T-helper 1 cell (primary cell): ENCODE measurements around the gene EMID1.
"Not testable (repeated sequence)": the region's sequence is repeated elsewhere in the genome, so short reads cannot be mapped to it uniquely, and the experiment has no call there.

Experiments
- DNase-seq, 5 donors: peaks; one replicate each; pipeline ENCODE4 v3.0.0-alpha.2; 2012 to 2020

The EMID1 gene

GRCh38 chr22:29231971-29232959 is 26.6 kb downstream of the EMID1 start:
- DNase-seq = no peak

GRCh38 chr22:29233277-29233877 is 27.7 kb downstream of the EMID1 start:
- DNase-seq = no peak

GRCh38 chr22:29240481-29240880 is 34.8 kb downstream of the EMID1 start:
- DNase-seq = not testable (repeated sequence)

DNA sequence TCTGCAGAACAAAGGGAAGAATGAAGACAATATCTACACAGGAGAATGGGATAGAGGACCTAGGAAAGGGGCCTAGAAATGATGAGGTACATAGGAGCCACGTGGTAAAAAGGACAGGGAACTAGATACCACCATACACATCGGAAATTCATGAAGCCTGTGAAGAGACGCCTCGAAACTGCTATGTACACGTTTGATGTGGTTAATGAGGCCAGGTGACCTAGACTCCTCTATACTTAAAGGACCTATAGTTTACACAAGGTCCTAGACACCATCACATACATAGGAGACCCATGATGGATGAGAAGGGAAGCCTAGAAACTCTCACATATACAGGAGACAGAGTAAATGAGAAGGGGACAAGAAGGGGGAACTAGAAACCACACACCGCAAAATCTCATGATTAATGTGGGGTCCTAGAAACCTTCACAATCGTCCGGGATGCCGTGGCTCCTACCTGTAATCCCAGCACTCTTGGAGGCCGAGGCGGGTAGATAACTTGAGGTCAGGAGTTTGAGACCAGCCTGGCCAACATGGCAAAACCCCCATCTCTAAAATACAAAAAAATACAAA is 38.3 kb downstream of the EMID1 start:
- DNase-seq = no peak

- DNase-seq = no peak
Measured at GRCh38 chr22:29244785-29245625, 39.3 kb downstream of the EMID1 start.

- peak in 4 of 5 donors; percentile 35 to 57 (median 48) for DNase-seq
Measured at GRCh38 chr22:29245626-29246385, 40.1 kb downstream of the EMID1 start.

- DNase-seq = not testable (repeated sequence)
Measured at GRCh38 chr22:29247891-29248290, 42.2 kb downstream of the EMID1 start.

DNA sequence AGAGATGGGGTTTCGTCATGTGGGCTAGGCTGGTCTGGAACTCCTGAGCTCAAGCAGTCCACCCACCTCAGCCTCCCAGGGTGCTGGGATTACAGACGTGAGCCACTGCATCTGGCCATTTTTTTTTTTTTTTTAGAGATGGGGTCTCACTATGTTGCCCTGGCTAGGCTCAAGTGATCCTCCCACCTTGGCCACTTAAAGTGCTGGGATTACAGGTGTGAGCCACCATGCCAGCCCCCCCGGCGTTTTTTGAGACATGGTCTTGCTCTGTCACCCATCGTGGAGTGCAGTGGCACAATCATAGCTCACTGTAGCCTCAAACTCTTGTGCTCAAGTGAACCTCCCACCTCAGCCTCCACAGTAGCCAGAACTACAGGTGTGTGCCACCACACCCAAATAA is 45.6 kb downstream of the EMID1 start:
- no peak for DNase-seq

DNA sequence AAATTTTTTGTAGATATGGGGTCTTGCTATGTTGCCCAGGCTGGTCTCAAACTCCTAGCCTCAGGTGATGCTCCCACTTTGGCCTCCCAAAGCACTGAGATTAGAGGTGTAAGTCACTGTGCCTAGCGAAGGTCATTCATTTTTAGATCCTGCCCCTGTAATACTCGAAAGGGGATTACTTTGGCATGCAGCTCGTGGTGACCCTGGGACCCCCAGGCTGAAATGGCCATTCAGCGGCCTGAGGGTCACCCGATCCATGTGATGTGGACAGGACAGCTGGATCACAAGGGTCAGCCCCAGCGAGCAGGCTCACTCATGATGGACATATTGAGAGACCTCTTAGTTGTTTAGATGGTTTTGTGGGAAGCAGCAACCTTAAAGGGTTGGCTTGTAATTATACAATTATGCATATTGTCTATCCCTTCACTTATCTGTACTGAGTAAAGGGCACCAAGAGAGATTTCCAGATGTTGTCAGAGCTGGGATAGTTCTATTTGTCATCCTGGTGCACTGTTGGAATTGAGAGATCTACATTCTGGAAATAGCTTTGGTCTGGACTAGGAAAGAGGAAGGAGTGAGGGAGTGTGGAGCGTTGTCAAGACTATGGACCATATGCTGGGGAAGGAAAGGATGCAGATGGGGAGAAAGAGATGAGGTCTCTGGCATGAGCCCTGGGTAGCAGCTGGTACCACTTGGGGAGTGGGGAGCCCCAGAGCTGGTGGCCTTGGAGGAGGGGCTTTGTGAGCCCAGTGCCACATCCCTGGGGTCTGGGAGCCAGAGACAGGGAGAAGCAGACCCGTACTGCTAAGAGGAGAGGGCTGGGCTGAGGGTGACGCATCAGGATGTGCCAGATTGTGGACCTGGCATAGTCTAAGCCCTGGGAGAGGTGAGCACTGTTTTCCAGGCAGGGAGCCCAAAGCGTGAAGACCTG is 46.5 kb downstream of the EMID1 start:
- DNase-seq = no peak

DNA sequence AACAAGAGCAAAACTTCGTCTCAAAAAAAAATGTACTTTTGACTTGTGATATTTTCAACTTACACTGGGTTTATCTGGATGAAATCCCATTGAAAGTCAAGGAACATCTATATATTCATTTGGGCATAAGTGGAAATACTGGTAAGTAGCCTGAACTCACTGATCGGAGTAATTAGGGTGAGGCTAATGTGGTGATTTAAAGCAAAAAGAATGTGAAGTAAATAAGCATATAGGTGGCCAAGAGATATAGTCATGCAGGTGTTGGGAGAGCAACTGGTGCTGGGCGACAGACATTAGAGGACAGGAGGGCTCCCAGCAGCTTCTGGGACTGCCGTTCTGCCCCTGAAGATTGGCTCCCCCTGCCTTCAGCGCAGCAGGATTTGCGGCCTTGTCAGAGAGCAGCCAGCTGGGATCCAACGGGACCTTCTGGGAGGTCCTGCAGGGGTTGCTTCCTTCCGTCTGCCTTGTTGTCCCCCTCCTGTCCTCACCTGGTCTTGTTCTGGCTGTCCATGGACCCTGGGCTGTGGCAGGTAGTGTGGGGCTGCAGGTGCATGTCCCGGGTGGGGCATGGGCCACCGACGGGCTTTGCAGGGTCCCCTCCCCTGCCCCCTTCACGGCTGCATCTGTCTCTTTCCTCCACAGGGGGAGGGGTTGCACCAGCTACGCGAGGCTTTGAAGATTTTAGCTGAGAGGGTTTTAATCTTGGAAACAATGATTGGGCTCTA is 48.0 kb downstream of the EMID1 start:
- no peak for DNase-seq

- no peak for DNase-seq
Measured at GRCh38 chr22:29254286-29254660, 48.6 kb downstream of the EMID1 start.

GRCh38 chr22:29255064-29255621 is 49.4 kb downstream of the EMID1 start:
- DNase-seq = no peak

- DNase-seq = no peak
Measured at GRCh38 chr22:29256606-29257325, 51.1 kb downstream of the EMID1 start.

- DNase-seq = no peak
Measured at GRCh38 chr22:29257751-29258181, 52.1 kb downstream of the EMID1 start.

DNA sequence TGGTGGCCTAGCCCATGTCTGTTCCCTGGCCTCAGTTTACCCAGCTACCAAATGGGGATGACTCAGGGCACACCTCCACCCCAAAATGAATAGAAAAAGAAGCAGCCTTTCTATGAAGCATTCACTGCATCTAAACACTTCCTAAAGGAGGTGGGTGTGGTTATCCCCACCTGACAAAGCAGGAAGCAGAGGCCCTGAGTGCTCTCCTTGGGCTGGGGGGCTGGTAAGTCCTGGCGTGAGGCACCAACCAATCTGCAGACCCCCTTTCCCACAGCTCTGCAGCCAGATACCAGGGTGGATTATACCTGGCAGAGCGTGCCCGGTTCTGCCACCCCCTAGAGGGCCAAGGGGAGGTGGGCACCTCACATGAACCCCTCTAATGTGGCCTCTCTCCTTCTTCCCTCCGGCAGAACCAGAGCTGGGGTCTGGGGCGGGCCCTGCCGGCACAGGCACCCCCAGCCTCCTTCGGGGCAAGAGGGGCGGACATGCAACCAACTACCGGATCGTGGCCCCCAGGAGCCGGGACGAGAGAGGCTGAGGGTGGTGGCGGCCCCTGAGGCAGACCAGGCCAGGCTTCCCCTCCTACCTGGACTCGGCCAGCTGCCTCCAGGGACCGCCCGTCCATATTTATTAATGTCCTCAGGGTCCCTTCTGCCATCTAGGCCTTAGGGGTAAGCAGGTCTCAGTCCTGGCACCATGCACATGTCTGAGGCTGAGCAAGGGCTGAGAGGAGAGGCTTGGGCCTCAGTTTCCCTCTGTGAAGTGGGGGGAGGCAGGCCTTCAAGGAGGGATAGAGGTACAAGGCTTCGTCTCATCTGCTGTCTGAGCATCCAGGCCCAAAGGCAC is 52.9 kb downstream of the EMID1 start:
- no peak for DNase-seq

- no peak for DNase-seq
Measured at GRCh38 chr22:29259253-29259899, 53.7 kb downstream of the EMID1 start.

GRCh38 chr22:29260031-29260560 is 54.4 kb downstream of the EMID1 start:
- DNase-seq = no peak
